K562 (cell line): ENCODE data around the gene SLC39A9.

Experiments
- CTCF ChIP-seq, 3 experiments: IDR thresholded peaks in 2 of 3; conservative IDR thresholded peaks in 1 of 3; 2 replicates each; pipeline ENCODE4 v1.5.1; 2011 to 2012; ENCODE audit warnings: low read length in 3 of 3, mild to moderate bottlenecking in 3 of 3, control low read depth in 2 of 3, improper control_type of control experiment in 1 of 3, inconsistent platforms in 1 of 3, low read depth in 1 of 3, mixed read lengths in 1 of 3, moderate library complexity in 1 of 3; ENCODE audit not compliant: insufficient read depth in 2 of 3
- DNMT1 ChIP-seq: fragments of 450-650 bp; IDR thresholded peaks from 2 replicates; pipeline ENCODE4 v1.6.1; 2016; ENCODE audit warnings: antibody characterized with exemption, mild to moderate bottlenecking
- JUND ChIP-seq, 2 experiments: IDR thresholded peaks; 2 replicates in 1 of 2; 3 replicates in 1 of 2; pipeline ENCODE4 v1.6.1; 2011; ENCODE audit warnings: borderline replicate concordance in 2 of 2, low read depth in 2 of 2, low read length in 2 of 2, improper control_type of control experiment in 1 of 2, missing biosample characterization in 1 of 2, missing genetic modification characterization in 1 of 2, missing genetic modification reagents in 1 of 2
- MAZ ChIP-seq, 2 experiments: fragments of 450-650 bp in 1 of 2; sonication (generic) in 1 of 2; formaldehyde crosslinking; IDR thresholded peaks in 1 of 2; conservative IDR thresholded peaks in 1 of 2; 2 replicates each; pipeline versions ENCODE4 v1.4.0 to v1.5.0; 2020; ENCODE audit warnings: mild to moderate bottlenecking in 1 of 2, missing genetic modification reagents in 1 of 2
- RBFOX2 ChIP-seq: fragments of 200-400 bp; formaldehyde crosslinking; IDR thresholded peaks from 2 replicates; pipeline ENCODE4 v1.6.1; 2017; ENCODE audit warnings: low read depth, mild to moderate bottlenecking, low read length, moderate library complexity
- SAFB2 ChIP-seq: fragments of 200-400 bp; formaldehyde crosslinking; IDR thresholded peaks from 2 replicates; pipeline ENCODE4 v1.6.1; 2018; ENCODE audit warnings: borderline replicate concordance, low read length, low read depth, moderate library complexity; ENCODE audit not compliant: severe bottlenecking
- SETDB1 ChIP-seq: IDR thresholded peaks from one replicate; pipeline ENCODE4 v1.6.1; 2012; ENCODE audit warnings: low read length, control low read depth, inconsistent platforms
- TAF1 ChIP-seq: IDR thresholded peaks from 2 replicates; pipeline ENCODE4 v1.6.1; 2011; ENCODE audit warnings: mild to moderate bottlenecking, low read length, moderate library complexity; ENCODE audit not compliant: insufficient read depth, control insufficient read depth, severe bottlenecking; ENCODE audit errors: extremely low read depth
- TBP ChIP-seq: optimal IDR thresholded peaks from 2 replicates; pipeline ENCODE3; 2011; ENCODE audit warnings: low read depth, low read length, improper control_type of control experiment
- TCF7L2 ChIP-seq: fragments of 150-350 bp; IDR thresholded peaks from 2 replicates; pipeline ENCODE4 v1.6.1; 2016; ENCODE audit warnings: low read depth, mild to moderate bottlenecking, low read length, moderate library complexity

GRCh38 chr14:69491193-69491592 lies 92.7 kb downstream of the SLC39A9 start:
- no peak for TF ChIP-seq TAF1
- TF ChIP-seq TCF7L2 = no peak
- no peak for TF ChIP-seq CTCF (IDR thresholded peaks at IDR 0.05 in 2 of 3, conservative IDR thresholded peaks at IDR 0.05 in 1 of 3; ENCODE audit: insufficient read depth in 2 of 3, low read depth in 1 of 3, low read length in 3 of 3)
- no peak for TF ChIP-seq DNMT1
- no peak for TF ChIP-seq SETDB1
- no peak for TF ChIP-seq TBP
- no peak for TF ChIP-seq JUND (IDR thresholded peaks at IDR 0.05; ENCODE audit: borderline replicate concordance, low read depth, low read length)
- no peak for TF ChIP-seq JUND (tag; IDR thresholded peaks at IDR 0.05; ENCODE audit: borderline replicate concordance, low read depth, low read length)
- TF ChIP-seq MAZ (CRISPR knock-in tag; conservative IDR thresholded peaks at IDR 0.05 in 1 of 2, IDR thresholded peaks at IDR 0.05 in 1 of 2) = no peak
- no peak for TF ChIP-seq RBFOX2
- TF ChIP-seq SAFB2 = no peak
